Spleen (tissue), 11 donors: ENCODE results near the gene ERC2. TPM values are rescaled to one million over a fixed set of nuclear protein-coding genes. Genes with fewer than 3 reads are reported as not detected.

Source experiments
- DNase-seq: peaks from one replicate; pipeline ENCODE4 v3.0.0-alpha.2; 2020
- H3K27ac ChIP-seq, 8 donors: fragments of 200-600 bp; sonication (generic) in 7 of 8; 1 replicate in 4 of 8; 2 replicates in 4 of 8; pipeline versions ENCODE4 v1.5.0 to v1.8.0; 2016 to 2021; ENCODE audit warnings: inconsistent platforms in 4 of 8, mild to moderate bottlenecking in 4 of 8, moderate library complexity in 1 of 8
- H3K27me3 ChIP-seq, 7 donors: fragments of 200-600 bp; sonication (generic) in 6 of 7; replicated peaks in 1 of 7; 1 replicate in 4 of 7; 2 replicates in 3 of 7; pipeline versions ENCODE4 v1.5.0 to v1.8.0; 2016 to 2021; ENCODE audit warnings: inconsistent platforms in 3 of 7, mild to moderate bottlenecking in 1 of 7
- H3K36me3 ChIP-seq, 6 donors: fragments of 200-600 bp; sonication (generic) in 5 of 6; 1 replicate in 4 of 6; 2 replicates in 2 of 6; pipeline versions ENCODE4 v1.5.0 to v1.8.0; 2016 to 2021; ENCODE audit warnings: inconsistent platforms in 2 of 6
- H3K4me1 ChIP-seq, 6 donors: fragments of 200-600 bp; sonication (generic) in 5 of 6; 1 replicate in 3 of 6; 2 replicates in 3 of 6; pipeline versions ENCODE4 v1.5.0 to v1.8.0; 2016 to 2021; ENCODE audit warnings: inconsistent platforms in 3 of 6
- H3K4me3 ChIP-seq, 8 donors: fragments of 200-600 bp; sonication (generic) in 7 of 8; 1 replicate in 4 of 8; 2 replicates in 4 of 8; pipeline versions ENCODE4 v1.5.0 to v1.8.0; 2016 to 2021; ENCODE audit warnings: inconsistent platforms in 4 of 8, mild to moderate bottlenecking in 4 of 8, moderate library complexity in 2 of 8
- H3K9me3 ChIP-seq, 8 donors: fragments of 200-600 bp; sonication (generic) in 7 of 8; 1 replicate in 4 of 8; 2 replicates in 4 of 8; pipeline versions ENCODE4 v1.5.0 to v1.8.0; 2016 to 2021; ENCODE audit warnings: inconsistent platforms in 4 of 8
- CTCF ChIP-seq, 11 experiments: fragments of 200-600 bp in 7 of 11; fragments of 450-650 bp in 4 of 11; sonication (generic) in 4 of 11; IDR thresholded peaks in 8 of 11; conservative IDR thresholded peaks in 3 of 11; 1 replicate in 7 of 11; 2 replicates in 4 of 11; pipeline versions ENCODE4 v1.4.0 to v1.8.0; 2016 to 2021; ENCODE audit warnings: antibody characterized with exemption in 11 of 11, inconsistent platforms in 4 of 11, mild to moderate bottlenecking in 1 of 11
- POLR2A ChIP-seq, 3 donors: fragments of 450-650 bp; IDR thresholded peaks; one replicate each; pipeline ENCODE4 v1.5.1; 2017; ENCODE audit warnings: antibody characterized with exemption in 3 of 3, mild to moderate bottlenecking in 1 of 3
- POLR2AphosphoS5 ChIP-seq, 3 donors: sonication (generic); formaldehyde crosslinking; IDR thresholded peaks; one replicate each; pipeline ENCODE4 v1.5.1; 2017; ENCODE audit warnings: antibody characterized with exemption in 3 of 3
- WGBS, 5 donors: extraction: QIAGEN DNeasy Blood & Tissue Kit in 3 of 5; methylation state at CpG; one replicate each; pipeline versions ENCODE4 v1.1.5 to v1.1.7; 2013 to 2018; 5-methylcytosine and 5-hydroxymethylcytosine counted together
- intact Hi-C: fragments of 100-400 bp; cut with DNase I; formaldehyde crosslinking; loops from one replicate; pipeline ENCODE4 v1.15.0; 2023; ENCODE audit warnings: low total_unique reads
- polyA plus RNA-seq, 3 donors: library from polyadenylated mRNA; stranded (reverse); fragments of 200-250 nt; gene quantifications; one replicate each; pipeline ENCODE4 v1.2.1, GENCODE V29; 2013
- total RNA-seq, 7 donors: library from RNA; depleted of rRNA in 3 of 7; stranded (reverse); fragments of >200 nt in 3 of 7; fragmentation: NEBNext Ultra II Directional in 4 of 7; extraction: Animal tissue kit (Norgen Biotek cat#: 25700) in 4 of 7; gene quantifications; one replicate each; pipeline versions ENCODE4 v1.1.0 to v1.2.1, GENCODE V29; 2016 to 2021
- donor health status: healthy with polysubstance abuse.
- donor health status: DM: no; HTN: no; CAD: no; lungs with moderate emphysema.
- donor health status: DM: no; HTN: no; CAD: no.
- donor health status: Bipolar disorder and iron deficiency.
- donor health status: healthy.
- donor health status: DM: no; HTN: no; CAD: no.
- donor health status: DM: yes; HTN: yes; CAD: no.

The ERC2 gene
- total and polyA plus RNA-seq, 10 donors: 0.04 to 4.9 (median 0.39) TPM

- Histone ChIP-seq H3K36me3 (no peaks in the 10 kb centered on the region), H3K27me3 (peaks cover 0 to 5% (median 0%) of the 10 kb centered on the region in 7 donors), H3K27ac (no peak overlapping the region), H3K9me3 (no peaks in the 10 kb centered on the region), H3K4me3 (no peak overlapping the region), H3K4me1 (no peaks in the 10 kb centered on the region)
- DNase-seq: no peak
- intact Hi-C loops: no loop called here
- TF ChIP-seq POLR2A (IDR thresholded peaks at IDR 0.05) (no peak), CTCF (IDR thresholded peaks at IDR 0.05 in 8 of 11, conservative IDR thresholded peaks at IDR 0.05 in 3 of 11) (no peak), POLR2AphosphoS5 (IDR thresholded peaks at IDR 0.05) (no peak)
- WGBS, 5 donors: 88 to 92% (median 88%) methylated on average over 8 of the region's 8 CpGs
Measured at GRCh38 chr3:55608301-55608937, 859.8 kb downstream of the ERC2 start.

- H3K4me3 ChIP-seq: no peak overlapping the region
- intact Hi-C loops: no loop called here
- no peak overlapping the region for H3K27ac ChIP-seq
- no peak for DNase-seq
- H3K36me3 ChIP-seq: no peaks in the 10 kb centered on the region
- peaks cover 0 to 5% (median 0%) of the 10 kb centered on the region in 7 donors for H3K27me3 ChIP-seq
- no peaks in the 10 kb centered on the region for H3K9me3 ChIP-seq
- TF ChIP-seq POLR2A (IDR thresholded peaks at IDR 0.05): no peak
- no peaks in the 10 kb centered on the region for H3K4me1 ChIP-seq
- WGBS, 5 donors: 77 to 89% (median 85%) methylated on average over 6 of the region's 6 CpGs
Measured at GRCh38 chr3:55607844-55608243, 860.4 kb downstream of the ERC2 start.

- no peaks in the 10 kb centered on the region for H3K9me3 ChIP-seq
- H3K27ac ChIP-seq: no peak overlapping the region
- peaks cover 0 to 3% (median 0%) of the 10 kb centered on the region in 6 donors for H3K4me1 ChIP-seq
- intact Hi-C loops: no loop called here
- TF ChIP-seq CTCF (IDR thresholded peaks at IDR 0.05 in 8 of 11, conservative IDR thresholded peaks at IDR 0.05 in 3 of 11): no peak
- TF ChIP-seq POLR2A (IDR thresholded peaks at IDR 0.05): no peak
- TF ChIP-seq POLR2AphosphoS5 (IDR thresholded peaks at IDR 0.05): no peak
- WGBS, 5 donors: 85 to 93% (median 90%) methylated on average over 5 of the region's 5 CpGs
- H3K27me3 ChIP-seq: peaks cover 0 to 5% (median 0%) of the 10 kb centered on the region in 7 donors
- no peaks in the 10 kb centered on the region for H3K36me3 ChIP-seq
- H3K4me3 ChIP-seq: no peak overlapping the region
- no peak for DNase-seq
Measured at GRCh38 chr3:55607175-55607574, 861.1 kb downstream of the ERC2 start.

- Histone ChIP-seq H3K9me3 (no peaks in the 10 kb centered on the region), H3K27me3 (peaks cover 0 to 5% (median 0%) of the 10 kb centered on the region in 7 donors), H3K4me3 (no peak overlapping the region), H3K4me1 (peaks cover 0 to 10% (median 0%) of the 10 kb centered on the region in 6 donors), H3K27ac (no peak overlapping the region), H3K36me3 (no peaks in the 10 kb centered on the region)
- intact Hi-C loops: no loop called here
- no peak for TF ChIP-seq POLR2A (IDR thresholded peaks at IDR 0.05)
- TF ChIP-seq CTCF (IDR thresholded peaks at IDR 0.05 in 8 of 11, conservative IDR thresholded peaks at IDR 0.05 in 3 of 11): no peak
- no peak for TF ChIP-seq POLR2AphosphoS5 (IDR thresholded peaks at IDR 0.05)
- WGBS, 5 donors: 84 to 92% (median 88%) methylated on average over 4 of the region's 4 CpGs
- no peak for DNase-seq
Measured at GRCh38 chr3:55605443-55606236, 862.6 kb downstream of the ERC2 start.
